Smooth muscle cell of the brain vasculature (primary cell): ENCODE results near the gene SUPT6H.
"Not testable (repeated sequence)": the region's sequence is repeated elsewhere in the genome, so short reads cannot be mapped to it uniquely, and the experiment has no call there.

Experiments
- DNase-seq: peaks from one replicate; pipeline ENCODE4 v3.0.0-alpha.2; 2012; ENCODE audit warnings: low read depth, low spot score

The SUPT6H gene

DNA sequence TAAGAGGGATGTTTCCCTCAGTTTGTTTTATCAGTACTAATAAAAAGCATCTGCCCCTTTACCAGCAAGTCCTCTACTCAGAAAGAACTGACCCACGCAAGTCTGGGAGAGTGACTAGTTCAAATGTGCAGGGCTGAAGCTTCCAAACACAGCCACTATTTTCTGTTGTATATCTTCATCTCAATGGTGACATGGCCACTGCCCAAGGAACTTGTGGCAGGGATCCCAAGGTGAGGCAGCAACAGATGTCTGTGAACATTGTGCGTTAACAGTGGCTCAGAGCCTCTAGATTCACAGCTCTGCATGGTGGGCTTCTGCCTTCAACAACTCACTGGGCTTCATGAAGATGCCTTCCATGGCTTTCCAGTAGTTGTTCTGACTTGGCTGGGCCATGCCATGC, 13.3 kb upstream of the SUPT6H start:
- no peak for DNase-seq

DNA sequence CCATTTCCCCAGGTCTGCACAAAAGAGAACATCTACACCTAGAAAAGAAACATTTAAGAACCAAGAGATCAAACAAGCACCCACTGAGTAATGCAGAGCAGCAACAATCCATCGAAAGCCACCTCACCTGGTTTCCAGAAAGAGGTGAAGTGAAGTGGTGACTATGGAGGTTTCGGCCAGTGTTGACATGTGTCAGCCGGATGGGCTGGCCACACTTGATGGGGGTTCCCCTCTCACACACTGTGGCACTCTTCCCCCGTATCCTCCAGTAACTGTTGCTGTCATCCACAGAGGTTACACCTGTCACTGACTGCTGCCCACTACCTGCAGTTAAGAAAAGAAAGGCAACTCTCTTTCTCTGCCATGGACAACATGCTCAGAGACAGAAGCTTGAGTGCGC, 6.8 kb upstream of the SUPT6H start:
- no peak for DNase-seq

DNA sequence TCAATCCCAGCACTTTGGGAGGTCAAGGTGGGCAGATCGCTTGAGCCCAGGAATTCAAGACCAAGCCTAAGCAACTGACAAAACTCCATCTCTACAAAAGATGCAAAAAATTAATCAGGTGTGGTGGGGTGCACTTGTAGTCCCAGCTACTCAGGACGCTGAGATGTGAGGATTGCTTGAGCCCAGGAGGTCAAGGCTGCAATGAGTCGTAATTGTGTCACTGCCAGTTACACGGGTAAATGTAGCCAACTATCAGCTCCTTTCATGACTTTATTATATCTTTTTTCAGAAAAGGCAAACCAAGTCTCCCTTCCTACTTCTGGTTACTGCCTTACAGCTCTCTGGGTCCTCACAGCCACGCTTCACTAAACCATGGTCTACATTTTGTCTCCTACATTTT, 4.2 kb upstream of the SUPT6H start:
- DNase-seq: no peak

DNA sequence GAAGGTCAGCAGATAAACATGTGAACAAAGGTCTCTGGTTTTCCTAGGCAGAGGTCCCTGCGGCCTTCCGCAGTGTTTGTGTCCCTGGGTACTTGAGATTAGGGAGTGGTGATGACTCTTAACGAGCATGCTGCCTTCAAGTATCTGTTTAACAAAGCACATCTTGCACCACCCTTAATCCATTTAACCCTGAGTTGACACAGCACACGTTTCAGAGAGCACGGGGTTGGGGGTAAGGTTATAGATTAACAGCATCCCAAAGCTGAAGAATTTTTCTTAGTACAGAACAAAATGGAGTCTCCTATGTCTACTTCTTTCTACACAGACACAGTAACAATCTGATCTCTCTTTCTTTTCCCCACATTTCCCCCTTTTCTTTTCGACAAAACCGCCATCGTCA, 3.7 kb upstream of the SUPT6H start:
- DNase-seq: not testable (repeated sequence)

DNA sequence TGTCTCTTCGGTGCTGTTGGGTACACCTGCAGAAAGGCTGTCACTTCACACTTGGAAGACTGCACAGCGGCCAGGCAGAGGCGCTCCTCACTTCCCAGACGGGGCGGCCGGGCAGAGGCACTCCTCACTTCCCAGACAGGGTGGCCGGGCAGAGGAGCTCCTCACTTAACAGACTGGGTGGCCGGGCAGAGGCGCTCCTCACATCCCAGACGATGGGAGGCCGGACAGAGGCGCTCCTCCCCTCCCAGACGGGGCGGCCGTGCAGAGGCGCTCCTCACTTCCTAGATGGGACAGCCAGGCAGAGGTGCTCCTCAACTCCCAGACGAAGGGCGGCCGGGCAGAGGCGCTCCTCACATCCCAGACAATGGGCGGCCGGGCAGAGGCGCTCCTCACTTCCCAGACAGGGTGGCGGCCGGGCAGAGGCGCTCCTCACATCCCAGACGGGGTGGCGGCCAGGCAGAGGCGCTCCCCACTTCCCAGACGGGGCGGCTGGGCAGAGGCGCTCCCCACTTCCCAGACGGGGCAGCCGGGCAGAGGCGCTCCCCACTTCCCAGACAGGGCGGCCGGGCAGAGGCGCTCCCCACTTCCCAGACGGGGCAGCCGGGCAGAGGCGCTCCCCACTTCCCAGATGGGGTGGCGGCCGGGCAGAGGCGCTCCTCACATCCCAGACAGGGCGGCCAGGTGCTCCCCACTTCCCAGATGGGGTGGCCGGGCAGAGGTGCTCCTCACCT, 3.1 kb upstream of the SUPT6H start:
- DNase-seq: not testable (repeated sequence)

DNA sequence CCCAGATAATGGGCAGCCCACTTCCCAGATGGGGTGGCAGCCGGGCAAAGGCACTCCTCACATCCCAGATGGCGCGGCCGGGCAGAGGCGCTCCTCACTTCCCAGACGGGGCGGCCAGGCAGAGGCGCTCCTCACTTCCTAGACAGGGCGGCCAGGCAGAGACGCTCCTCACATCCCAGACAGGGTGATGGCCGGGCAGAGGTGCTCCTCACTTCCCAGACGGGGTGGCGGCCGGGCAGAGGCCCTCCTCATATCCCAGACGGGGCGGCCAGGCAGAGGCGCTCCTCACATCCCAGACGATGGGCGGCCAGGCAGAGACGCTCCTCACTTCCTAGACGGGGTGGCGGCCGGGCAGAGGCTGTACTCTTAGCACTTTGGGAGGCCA, 2.5 kb upstream of the SUPT6H start:
- DNase-seq: not testable (repeated sequence)

DNA sequence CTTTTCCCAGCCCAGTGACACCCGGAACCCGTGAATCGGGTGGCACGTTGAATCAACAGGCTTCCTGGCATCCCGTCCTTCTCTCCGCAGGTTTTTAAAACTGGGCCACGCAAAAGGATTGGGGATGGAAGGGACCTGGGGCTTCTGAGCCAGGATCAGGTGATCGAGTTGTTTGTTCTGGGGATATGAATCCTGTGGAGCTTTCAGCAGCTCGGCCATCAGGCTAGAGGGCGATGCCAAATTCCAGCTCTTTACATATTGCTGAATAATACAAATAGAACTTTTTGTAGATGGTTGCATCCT, 473 bp downstream of the SUPT6H start:
- DNase-seq: no peak

DNA sequence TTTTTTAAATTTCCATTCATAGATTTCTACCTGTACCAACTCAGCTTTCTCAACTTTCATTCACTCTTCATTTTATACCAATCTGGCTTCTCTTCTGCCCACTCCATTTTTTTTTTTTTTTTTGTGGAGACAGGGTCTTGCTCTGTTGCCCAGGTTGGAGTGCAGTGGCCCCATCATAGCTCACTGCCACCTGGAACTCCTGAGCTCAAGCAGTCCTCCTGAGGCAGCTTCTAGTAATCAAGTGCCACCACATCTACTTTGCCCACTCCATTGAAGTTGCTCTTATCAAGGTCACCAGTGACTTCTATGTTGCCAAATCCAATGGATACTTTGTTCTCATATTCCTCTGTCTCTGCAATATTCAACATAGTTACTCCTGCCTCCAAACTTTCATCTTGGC, 1.7 kb downstream of the SUPT6H start:
- no peak for DNase-seq

DNA sequence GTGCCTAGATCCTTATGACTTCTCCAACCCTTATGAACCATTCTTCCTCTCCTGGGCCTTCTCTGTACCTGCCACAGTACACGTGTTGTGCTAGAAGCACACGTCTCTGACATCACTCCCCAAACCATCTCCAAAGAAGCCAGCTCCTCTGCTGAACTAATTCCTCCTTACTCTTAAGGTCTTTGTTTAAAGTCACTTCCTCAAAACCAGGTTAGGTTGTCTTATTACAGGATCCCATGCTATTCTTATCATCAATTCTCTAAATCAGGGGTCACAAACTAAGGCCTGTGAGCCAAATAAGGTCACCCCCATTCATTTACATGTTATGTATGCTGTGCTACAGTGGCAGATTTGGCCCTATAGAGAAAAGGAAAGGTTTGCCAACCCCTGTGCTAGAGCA, 4.0 kb downstream of the SUPT6H start:
- no peak for DNase-seq

DNA sequence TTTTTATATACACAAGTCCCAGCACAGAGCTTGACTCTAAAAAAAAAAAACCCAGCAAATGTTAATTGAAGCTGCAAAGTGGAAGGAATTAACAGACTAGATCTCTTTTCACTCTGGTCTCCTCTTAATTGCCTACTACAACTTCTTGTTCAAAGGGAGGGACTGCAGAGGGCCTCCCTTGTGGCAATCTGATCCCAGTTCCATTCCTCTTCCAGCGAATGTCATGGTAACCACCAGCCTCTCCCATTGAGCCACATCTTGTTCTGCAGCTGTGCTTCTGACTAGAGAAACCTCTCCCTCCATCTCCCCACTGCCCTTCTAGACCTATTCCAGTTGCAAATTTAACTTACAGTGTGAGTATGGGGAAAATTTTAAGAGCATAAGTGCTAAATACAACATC, 5.9 kb downstream of the SUPT6H start:
- DNase-seq: no peak

DNA sequence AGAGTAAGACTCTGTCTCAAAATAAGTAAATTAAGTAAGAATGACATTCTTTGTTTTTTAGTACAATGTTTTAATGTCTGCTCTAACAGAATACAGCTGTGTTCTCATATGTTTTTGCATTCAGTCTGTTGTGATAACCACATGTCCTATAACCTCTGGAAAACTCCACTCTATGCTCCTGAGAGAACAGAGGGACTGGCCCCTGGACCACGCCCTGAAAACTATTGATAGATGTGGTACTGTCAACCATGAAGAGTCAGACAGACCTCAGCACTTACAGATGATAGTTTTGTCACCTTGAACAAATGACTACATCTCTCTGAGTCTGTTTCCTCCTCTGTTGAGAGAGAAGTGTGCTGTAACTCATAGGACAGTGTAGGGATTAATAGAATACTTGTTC, 7.9 kb downstream of the SUPT6H start:
- no peak for DNase-seq

DNA sequence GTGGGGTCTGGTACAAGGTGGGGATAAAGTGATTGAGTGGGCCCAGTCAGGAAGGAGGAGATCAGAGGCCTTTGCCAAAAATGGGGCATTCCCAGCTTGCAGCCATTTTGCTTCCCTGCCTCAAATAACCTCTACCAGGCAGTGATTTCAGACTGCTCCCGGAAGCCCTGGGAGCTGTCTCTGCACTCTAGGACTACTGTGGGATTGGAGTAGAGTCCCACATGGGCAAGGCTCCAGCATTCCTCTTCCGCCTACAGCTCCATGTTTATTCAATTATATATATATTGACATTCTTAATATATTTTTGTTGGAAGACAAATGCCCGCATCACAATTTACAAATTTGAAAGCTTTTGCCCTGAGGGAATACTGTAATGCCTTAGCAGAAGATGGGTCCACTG, 13.5 kb downstream of the SUPT6H start:
- DNase-seq: no peak

DNA sequence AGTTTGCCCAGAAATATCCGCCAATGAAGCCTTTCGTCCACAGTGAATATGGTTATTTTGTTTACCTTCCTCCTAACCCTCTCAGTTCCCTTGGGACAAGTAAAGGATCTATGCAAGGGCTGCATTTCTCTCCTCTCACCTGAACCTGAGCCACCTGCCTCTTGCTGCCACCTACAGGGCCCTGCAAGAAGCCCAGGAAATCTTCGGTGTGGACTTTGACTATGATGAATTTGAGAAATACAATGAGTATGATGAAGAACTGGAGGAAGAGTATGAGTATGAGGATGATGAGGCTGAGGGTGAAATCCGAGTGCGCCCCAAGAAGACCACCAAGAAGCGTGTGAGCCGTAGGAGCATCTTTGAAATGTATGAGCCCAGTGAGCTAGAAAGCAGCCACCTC, 14.0 kb downstream of the SUPT6H start:
- DNase-seq: no peak

DNA sequence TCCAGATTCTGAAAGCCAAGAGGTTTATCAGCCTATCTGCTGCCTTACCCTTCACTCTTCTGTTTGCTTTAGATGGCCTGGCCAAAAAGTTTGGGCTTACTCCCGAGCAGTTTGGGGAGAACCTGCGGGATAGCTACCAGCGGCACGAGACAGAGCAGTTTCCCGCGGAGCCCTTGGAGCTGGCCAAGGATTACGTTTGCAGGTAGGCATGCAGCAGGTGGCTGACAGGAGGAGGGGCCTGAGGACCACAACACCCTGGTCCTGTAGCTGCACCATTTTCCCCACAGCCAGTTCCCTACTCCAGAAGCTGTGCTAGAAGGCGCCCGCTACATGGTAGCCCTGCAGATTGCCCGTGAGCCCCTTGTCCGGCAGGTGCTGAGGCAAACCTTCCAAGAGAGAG, 20.6 kb downstream of the SUPT6H start:
- DNase-seq: no peak

DNA sequence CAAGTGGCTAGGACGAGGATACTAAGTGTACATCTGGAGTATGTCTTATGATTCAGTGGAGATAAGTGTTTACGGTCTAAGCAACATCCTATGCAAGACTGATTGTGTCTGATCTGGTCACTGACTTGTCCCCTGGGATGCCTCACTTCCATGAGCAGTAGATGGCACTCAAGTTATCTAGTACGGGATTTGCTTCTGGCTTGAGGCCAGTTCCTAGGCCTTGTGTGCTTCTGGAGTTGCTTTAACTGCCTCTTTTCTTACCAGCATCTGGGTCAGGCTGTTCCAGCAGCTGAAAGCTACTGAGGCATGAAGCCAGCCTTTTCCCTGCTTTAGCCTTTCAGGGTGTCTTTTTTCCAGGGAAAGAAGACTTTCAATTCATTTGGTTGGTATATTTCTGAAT, 23.0 kb downstream of the SUPT6H start:
- DNase-seq: no peak

DNA sequence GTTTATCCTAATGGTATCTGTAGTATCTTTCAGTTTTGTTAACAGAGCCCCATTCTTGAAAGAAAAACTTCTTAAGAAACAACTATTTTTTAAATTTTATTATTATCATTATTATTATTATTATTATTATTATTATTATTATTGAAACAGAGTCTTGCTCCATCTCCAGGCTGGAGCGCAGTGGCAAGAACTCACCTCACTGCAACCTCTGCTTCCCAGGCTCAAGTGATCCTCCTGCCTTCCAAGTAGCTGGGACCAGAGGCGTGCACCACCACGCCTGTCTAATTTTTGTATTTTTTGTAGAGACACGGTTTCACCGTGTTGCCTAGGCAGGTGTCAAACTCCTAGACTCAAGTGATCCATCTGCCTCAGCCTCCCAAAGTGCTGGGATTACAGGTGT, 23.4 kb downstream of the SUPT6H start:
- no peak for DNase-seq

DNA sequence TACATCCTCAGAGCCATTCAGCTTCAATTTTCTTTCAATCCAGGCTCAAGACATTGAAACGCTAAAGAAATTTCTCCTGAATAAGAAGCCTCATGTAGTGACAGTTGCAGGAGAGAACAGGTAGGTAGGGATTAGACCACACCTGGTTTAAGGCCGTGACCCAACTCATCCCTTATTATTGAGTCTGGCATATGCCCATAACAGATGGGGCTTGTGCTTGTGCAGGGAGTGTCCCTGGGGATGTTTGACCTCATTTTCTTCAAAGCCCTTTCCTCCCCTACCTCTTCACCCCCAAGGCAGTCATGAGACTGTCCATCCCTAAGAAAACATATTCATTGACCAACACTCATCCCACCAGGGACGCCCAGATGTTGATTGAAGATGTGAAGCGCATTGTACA, 24.3 kb downstream of the SUPT6H start:
- no peak for DNase-seq

DNA sequence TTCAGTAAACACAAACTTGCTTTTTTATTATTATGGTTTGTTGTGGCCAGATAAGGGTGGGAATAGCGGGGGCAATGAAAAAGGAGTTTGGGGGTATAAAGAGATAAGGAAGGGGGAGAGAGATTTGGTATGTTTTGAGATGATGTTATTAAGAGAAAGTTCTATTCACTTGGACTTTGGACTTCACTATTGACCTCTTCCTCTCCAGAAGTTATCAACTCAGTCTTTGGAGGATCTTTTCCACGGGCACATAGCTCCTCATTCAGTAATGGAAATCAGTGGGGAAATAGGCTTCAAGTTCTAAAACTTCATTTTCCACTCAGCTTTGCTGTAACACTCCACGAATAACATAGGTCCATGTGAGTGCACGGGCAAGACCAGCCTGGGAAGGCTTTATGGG, 26.5 kb downstream of the SUPT6H start:
- DNase-seq: no peak

DNA sequence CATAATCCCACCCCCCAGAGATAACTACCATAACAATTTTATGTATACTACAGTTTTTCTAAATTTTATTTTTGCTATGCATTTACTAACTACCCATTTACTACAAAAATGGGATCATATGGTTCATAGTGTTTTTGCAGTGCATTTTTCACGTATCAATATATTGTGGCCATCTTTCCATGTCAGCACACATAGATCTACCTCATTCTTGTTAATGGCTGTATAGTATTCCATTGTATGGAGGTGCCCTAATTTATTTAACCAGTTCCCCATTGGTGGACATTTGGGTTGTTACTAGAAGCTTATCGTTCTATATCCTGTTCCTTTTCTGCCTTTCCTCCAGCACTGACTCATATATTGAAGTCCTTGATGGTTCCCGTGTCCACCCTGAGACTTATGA, 27.0 kb downstream of the SUPT6H start:
- no peak for DNase-seq

DNA sequence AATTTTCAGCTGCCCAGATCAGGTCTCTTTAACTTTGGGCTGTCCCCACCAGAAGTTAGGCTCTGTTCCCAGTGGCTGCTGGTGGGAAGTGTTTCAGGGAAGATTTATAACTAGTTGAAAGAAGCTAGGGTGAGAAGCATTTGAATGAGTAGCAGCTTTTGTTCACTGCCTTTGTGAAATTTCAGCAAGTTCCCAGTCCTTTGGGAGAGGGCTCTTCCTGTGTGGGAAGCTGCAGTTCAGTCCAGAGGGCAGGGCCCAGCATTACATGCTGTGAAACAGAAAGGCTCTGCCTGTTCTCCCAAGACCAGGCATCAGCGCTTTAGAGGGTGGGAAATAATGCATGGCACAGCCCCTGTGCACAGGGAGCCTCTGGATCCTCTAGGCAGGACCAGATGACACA, 31.9 kb downstream of the SUPT6H start:
- DNase-seq: no peak

DNA sequence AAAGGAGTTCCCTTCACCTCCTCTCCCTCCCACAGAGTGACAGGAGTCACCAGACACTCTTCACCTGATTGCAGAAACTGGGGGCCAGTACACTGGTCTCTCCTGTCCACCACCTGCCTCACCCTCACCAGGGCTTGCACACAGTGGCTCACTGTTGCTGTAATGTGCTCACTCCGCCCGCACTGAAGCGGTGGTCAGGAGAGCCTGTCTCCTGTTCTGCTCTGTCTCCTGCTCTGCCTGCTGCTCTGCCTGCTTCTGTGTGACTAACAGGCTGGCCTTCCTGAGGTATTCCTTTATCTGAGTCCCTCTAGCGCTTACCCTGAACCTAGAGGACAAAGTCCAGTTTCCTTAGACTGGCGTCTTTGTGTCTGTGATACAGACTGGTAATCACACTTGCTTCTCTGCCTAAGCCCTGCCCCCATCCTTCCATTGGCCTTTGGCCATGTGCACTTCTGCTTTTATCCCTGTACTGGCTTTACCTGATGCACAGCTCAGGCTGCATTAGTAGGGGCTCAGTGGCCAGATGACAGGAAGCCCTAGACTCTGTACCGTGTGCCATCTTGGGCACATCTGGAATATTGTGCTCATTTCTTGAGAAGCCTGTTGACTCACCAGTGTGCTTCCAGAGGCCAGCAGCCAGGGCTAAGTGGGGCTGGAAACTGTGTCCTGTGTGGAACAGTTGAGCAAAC, 36.4 kb downstream of the SUPT6H start:
- DNase-seq: no peak

DNA sequence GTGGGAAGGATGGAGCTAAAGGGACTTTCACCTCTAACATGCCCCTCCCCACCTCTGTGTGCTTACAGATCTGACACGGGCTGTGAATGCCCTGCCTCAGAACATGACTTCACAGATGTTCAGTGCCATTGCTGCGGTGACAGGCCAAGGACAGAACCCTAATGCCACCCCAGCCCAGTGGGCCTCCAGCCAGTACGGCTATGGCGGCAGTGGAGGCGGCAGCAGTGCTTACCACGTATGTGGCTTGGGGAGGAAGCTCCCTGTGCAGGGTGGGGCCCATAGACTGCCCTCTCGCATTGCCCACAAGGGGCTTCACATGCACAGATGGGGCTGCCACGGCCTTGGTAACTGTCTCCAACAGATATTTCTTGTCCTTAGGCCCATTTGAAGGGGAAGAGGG, 38.3 kb downstream of the SUPT6H start:
- DNase-seq: no peak

DNA sequence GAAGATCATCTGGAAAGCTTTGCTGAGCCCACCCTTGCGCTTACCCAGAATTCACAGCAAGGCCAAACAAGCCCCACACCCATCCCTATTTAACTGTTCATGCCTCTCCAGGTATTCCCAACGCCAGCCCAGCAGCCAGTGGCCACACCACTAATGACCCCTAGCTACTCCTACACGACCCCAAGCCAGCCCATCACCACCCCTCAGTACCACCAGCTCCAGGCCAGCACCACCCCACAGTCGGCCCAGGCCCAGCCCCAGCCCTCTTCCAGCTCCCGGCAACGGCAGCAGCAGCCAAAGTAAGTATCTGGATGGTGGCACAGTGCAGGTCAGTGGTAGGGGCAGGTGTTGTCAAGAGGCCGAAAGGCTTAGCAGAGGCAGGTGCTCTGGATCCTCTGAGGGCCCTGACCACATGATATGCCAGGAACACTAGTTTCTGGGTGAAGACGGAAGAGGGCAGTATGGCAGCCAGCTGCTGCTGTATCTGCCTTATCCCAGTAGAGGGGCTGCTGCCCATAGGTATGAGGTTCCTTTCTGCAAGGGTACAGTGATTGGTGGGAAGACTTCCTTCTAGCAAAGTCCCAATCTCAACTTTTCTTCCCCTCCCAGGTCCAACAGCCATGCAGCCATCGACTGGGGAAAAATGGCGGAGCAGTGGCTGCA, 39.0 kb downstream of the SUPT6H start:
- DNase-seq: no peak
